GM12864 (cell line): ENCODE results near the gene CD300C.

Source experiments
- DNase-seq: peaks from one replicate; pipeline ENCODE4 v3.0.0-alpha.2; 2011; ENCODE audit warnings: low read depth
- H3K4me3 ChIP-seq: 2 replicates; pipeline ENCODE4 v1.5.1; 2011; ENCODE audit warnings: mild to moderate bottlenecking, low read depth, low read length, control low read depth
- CTCF ChIP-seq: IDR thresholded peaks from 2 replicates; pipeline ENCODE4 v1.5.1; 2011; ENCODE audit warnings: low read depth, mild to moderate bottlenecking, moderate library complexity, low read length, control low read depth, inconsistent platforms; ENCODE audit errors: missing control alignments

Gene CD300C

DNA sequence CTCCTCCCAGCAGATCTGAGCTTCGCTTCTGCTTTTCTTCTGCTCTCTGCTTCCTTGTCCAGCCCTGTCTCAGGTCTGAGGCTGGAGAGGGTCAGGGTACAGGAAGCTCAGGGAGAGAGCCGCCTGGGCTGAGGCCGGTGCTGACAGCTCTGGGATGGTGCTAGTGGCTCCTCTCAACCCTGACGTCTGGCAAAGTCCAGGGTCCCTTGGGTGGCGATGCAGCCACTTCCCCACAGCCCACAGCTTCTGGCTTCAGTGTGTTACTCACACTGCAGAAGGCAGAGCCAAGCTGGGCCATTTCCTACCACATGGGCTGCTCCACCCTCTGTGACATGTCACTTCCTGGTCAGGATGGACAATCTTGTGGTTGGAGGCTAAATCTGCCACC, at the start of gene CD300C:
TSS of gene CD300C (minus strand) at position 273 of the 388 bp plus-strand sequence. CDS start 333 bp downstream, outside the sequence.
- TF ChIP-seq CTCF = no peak
- H3K4me3 ChIP-seq = no peak within 1 kb of the TSS
- DNase-seq = no peak

GRCh38 chr17:74595037-74595750, 49.3 kb upstream of the CD300C start:
- no peak for TF ChIP-seq CTCF
- H3K4me3 ChIP-seq = no peak overlapping the region
- DNase-seq = no peak

DNA sequence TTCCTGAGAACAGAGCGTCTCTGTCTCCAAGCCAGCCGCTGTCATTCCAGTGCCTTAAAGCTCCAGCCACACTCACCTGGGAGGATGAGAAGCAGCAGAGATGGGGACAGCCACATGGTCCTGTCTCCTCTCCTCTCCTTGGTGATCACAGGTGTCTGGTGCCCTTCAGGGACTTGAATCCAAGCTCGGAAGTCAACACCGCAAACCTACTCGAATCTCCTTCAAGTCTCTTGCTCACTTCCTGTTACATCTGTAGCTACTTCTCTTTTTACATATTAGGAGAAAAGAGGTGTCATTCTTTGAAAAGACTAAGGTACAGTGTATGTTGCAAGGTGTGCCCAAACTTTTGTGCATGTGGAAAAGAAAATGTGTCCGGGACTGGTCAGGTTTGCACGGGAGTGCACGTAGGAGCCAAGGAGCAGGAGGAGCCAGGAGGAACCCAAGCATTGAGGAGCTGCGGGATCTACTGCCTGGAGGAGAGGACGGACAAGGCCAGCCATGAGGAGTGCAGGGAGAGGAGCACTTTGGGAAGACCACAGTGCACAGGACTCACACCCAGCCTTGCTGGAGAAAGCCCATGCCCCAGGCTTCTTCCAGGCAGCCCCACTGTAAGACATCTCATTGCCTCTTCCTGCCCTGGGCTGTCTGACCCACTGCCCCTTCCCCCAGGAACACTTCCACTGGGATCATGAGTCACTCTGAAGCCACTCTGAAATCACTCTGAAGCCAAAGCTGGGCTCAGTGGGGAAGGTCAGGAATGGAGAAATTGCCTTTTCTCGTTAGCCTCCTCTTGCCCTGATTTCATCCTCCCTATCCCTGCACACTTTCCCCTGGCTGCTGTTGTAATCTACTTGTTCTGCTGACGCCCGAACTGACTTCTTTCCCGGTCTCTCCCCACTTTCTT, 46.4 kb upstream of the CD300C start, which contains the start of gene CD300LD:
TSS of gene CD300LD (minus strand) at position 197 of the 904 bp plus-strand sequence. CDS start at position 116, 81 bp downstream.
- no peak within 1 kb of the TSS for H3K4me3 ChIP-seq
- no peak for TF ChIP-seq CTCF
- no peak for DNase-seq

DNA sequence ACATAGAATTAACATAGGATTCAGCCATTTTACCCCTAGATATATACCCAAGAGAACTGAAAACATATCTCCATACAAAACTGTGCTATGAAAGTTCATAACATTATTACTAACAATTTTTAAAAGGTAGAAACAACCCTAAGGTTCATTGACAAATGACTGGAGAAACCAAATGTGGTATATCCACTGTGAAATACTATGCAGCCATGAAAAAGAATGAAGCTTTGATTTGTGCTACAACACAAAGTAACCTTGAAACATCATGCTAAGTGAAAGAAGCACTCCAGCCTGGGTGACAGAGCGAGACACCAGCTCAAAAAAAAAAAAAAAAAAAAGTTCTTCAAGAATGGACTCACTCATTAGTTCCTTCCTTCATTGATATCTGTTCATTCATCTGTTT, 45.6 kb upstream of the CD300C start:
- TF ChIP-seq CTCF = no peak
- DNase-seq = no peak
- H3K4me3 ChIP-seq = no peak overlapping the region

- DNase-seq = no peak
- TF ChIP-seq CTCF = no peak
- no peak overlapping the region for H3K4me3 ChIP-seq
Measured at GRCh38 chr17:74585711-74586110, 39.8 kb upstream of the CD300C start.

GRCh38 chr17:74584292-74585060, 38.6 kb upstream of the CD300C start:
- no peak for TF ChIP-seq CTCF
- no peak for DNase-seq
- no peak overlapping the region for H3K4me3 ChIP-seq
